SK-N-SH (cell line): ENCODE results near the gene PDE4D. TPM values are rescaled to one million over a fixed set of nuclear protein-coding genes. Genes with fewer than 3 reads are reported as not detected.

Source experiments
- CTCF ChIA-PET: fragments of 300-600, 350-600 bp; formaldehyde crosslinking; extraction: SDS; loops from one replicate; lab custom pipeline; 2021; lab: Yijun Ruan, JAX
- POLR2A ChIA-PET: fragments of 350-600 bp; sonication (Branson Sonifier 250); formaldehyde crosslinking; extraction: SDS; loops from one replicate; lab custom pipeline; 2020; ENCODE audit warnings: antibody characterized with exemption, inconsistent platforms; lab: Yijun Ruan, JAX
- DNase-seq: peaks from one replicate; pipeline ENCODE4 v3.0.0; 2012
- H2AFZ ChIP-seq: fragments of 200-600 bp; sonication (generic); 2 replicates; pipeline ENCODE4 v1.8.1; 2016; ENCODE audit warnings: antibody characterized with exemption, mild to moderate bottlenecking, low read depth
- H3F3A ChIP-seq: fragments of 200-600 bp; sonication (generic); replicated peaks from 2 replicates; pipeline ENCODE3; 2016; ENCODE audit warnings: antibody characterized with exemption, mild to moderate bottlenecking; ENCODE audit not compliant: insufficient read depth
- H3K27ac ChIP-seq, 2 experiments: fragments of 200-500 bp in 1 of 2; fragments of 200-600 bp in 1 of 2; sonication (Bioruptor generic) in 1 of 2; sonication (generic), shearing (Covaris generic) in 1 of 2; 2 replicates each; pipeline versions ENCODE4 v1.5.1 to v1.6.1; 2014 to 2016; ENCODE audit warnings: low read depth in 2 of 2, inconsistent platforms in 1 of 2, low read length in 1 of 2, mild to moderate bottlenecking in 1 of 2, mixed read lengths in 1 of 2
- H3K27me3 ChIP-seq: fragments of 200-600 bp; sonication (generic), shearing (Covaris generic); 2 replicates; pipeline ENCODE4 v1.6.1; 2016; ENCODE audit warnings: mixed run types; ENCODE audit not compliant: insufficient read depth
- H3K36me3 ChIP-seq, 2 experiments: fragments of 200-500 bp in 1 of 2; fragments of 200-600 bp in 1 of 2; sonication (Bioruptor generic) in 1 of 2; sonication (generic) in 1 of 2; replicated peaks in 1 of 2; 2 replicates each; pipeline versions ENCODE3 to v1.5.1; 2014 to 2016; ENCODE audit warnings: low read length in 1 of 2, mild to moderate bottlenecking in 1 of 2; ENCODE audit not compliant: insufficient read depth in 2 of 2, control insufficient read depth in 1 of 2
- H3K4me1 ChIP-seq, 2 experiments: fragments of 200-500 bp in 1 of 2; fragments of 200-600 bp in 1 of 2; sonication (Bioruptor generic) in 1 of 2; sonication (generic), shearing (Covaris generic) in 1 of 2; 2 replicates each; pipeline versions ENCODE4 v1.5.1 to v1.6.1; 2014 to 2016; ENCODE audit warnings: low read depth in 1 of 2, low read length in 1 of 2, mixed run types in 1 of 2; ENCODE audit not compliant: insufficient read depth in 2 of 2, control insufficient read depth in 1 of 2
- H3K4me2 ChIP-seq: fragments of 200-600 bp; sonication (generic), shearing (Covaris generic); 2 replicates; pipeline ENCODE4 v1.6.1; 2017; ENCODE audit warnings: mixed run types
- H3K4me3 ChIP-seq, 2 experiments: fragments of 200-500 bp in 1 of 2; fragments of 200-600 bp in 1 of 2; sonication (Bioruptor generic) in 1 of 2; sonication (generic), shearing (Covaris generic) in 1 of 2; 2 replicates each; pipeline versions ENCODE4 v1.5.1 to v1.8.1; 2014 to 2016; ENCODE audit warnings: low read depth in 2 of 2, inconsistent platforms in 1 of 2, low read length in 1 of 2, mild to moderate bottlenecking in 1 of 2, mixed read lengths in 1 of 2, moderate library complexity in 1 of 2
- H3K79me2 ChIP-seq: fragments of 200-600 bp; sonication (generic); 2 replicates; pipeline ENCODE4 v1.8.1; 2017; ENCODE audit warnings: mild to moderate bottlenecking; ENCODE audit not compliant: insufficient read depth
- H3K9ac ChIP-seq: fragments of 200-600 bp; sonication (generic); 2 replicates; pipeline ENCODE4 v1.6.1; 2017; ENCODE audit warnings: mixed run types
- H3K9me2 ChIP-seq: fragments of 200-600 bp; sonication (generic); 2 replicates; pipeline ENCODE4 v1.6.1; 2017; ENCODE audit warnings: mixed run types
- H3K9me3 ChIP-seq: fragments of 200-600 bp; sonication (generic); 2 replicates; pipeline ENCODE4 v1.6.1; 2017; ENCODE audit warnings: mixed run types, mild to moderate bottlenecking, moderate library complexity
- H4K20me1 ChIP-seq: fragments of 200-600 bp; sonication (generic); 2 replicates; pipeline ENCODE4 v1.6.1; 2017; ENCODE audit warnings: mild to moderate bottlenecking, mixed run types; ENCODE audit not compliant: insufficient read depth
- CTCF ChIP-seq: fragments of 200-600 bp; sonication (generic); IDR thresholded peaks from 2 replicates; pipeline ENCODE4 v1.6.1; 2017; ENCODE audit warnings: antibody characterized with exemption, mild to moderate bottlenecking, moderate library complexity
- EP300 ChIP-seq, 2 experiments: IDR thresholded peaks; 2 replicates each; pipeline versions ENCODE4 v1.4.0 to v1.6.1; 2012; ENCODE audit warnings: borderline replicate concordance in 1 of 2, low read depth in 1 of 2, low read length in 1 of 2
- FOSL2 ChIP-seq: IDR thresholded peaks from 2 replicates; pipeline ENCODE4 v1.4.0; 2012; ENCODE audit warnings: low read depth, mild to moderate bottlenecking, moderate library complexity, borderline replicate concordance
- FOXJ3 ChIP-seq: sonication (generic); formaldehyde crosslinking; IDR thresholded peaks from 2 replicates; pipeline ENCODE4 v1.5.1; 2020; ENCODE audit warnings: mild to moderate bottlenecking, missing genetic modification reagents
- JUND ChIP-seq: IDR thresholded peaks from 2 replicates; pipeline ENCODE4 v1.4.0; 2012
- MXI1 ChIP-seq: IDR thresholded peaks from 2 replicates; pipeline ENCODE4 v1.6.1; 2012; ENCODE audit warnings: mild to moderate bottlenecking, low read depth, low read length, improper control_type of control experiment
- POLR2AphosphoS5 ChIP-seq: IDR thresholded peaks from 2 replicates; pipeline ENCODE4 v1.6.1; 2012; ENCODE audit warnings: low read depth, low read length
- TCF12 ChIP-seq: IDR thresholded peaks from 2 replicates; pipeline ENCODE4 v1.4.0; 2012
- ZBTB33 ChIP-seq: IDR thresholded peaks from 2 replicates; pipeline ENCODE4 v1.4.0; 2012; ENCODE audit warnings: low read depth, borderline replicate concordance
- polyA plus RNA-seq, 3 experiments: library from polyadenylated mRNA; depleted of rRNA; stranded (reverse); fragments of >200 nt; gene quantifications; 2 replicates each; pipeline ENCODE4 v1.2.3, GENCODE V29; 2012
- TF ChIP-seq, protein P1 (sequence below): IDR thresholded peaks from 2 replicates; pipeline ENCODE4 v1.4.0; 2012; ENCODE audit warnings: low read depth, borderline replicate concordance

PDE4D gene
- polyA plus RNA-seq, 1 of the 3 experiments (the other 2 are of a cell fraction) = 2.4 TPM

DNA sequence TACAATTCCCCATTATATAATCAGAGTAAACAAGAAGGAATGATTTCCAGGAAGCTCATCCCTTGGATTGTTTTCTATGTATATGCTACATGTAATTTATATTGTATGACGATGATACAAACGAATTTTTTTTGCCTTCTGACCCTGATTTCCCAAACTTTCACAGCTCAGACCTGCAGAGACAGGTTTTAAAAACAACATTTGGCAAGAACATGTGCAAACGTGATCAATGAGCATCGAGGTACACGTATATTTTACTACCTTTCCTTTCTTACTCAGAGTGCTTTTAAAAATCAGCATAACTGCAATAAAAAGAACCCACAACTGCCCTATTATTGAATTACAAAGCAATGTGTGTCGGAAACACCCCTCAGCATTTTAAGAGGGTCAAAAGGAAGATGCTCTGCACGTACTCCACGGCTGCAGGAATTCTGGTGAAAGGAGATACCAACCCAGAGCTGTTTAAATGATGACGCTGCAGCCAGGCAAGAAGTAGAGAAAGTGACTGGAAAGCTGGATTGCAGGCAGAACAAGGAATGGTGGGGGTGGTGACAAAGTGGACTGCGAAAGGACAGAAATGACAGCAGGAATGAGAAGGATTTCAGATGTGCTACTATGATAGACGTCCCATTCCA is 777.2 kb downstream of the PDE4D start (continued):
- TF ChIP-seq POLR2AphosphoS5 (no peak), MXI1 (no peak), FOXJ3 (no peak), EP300 (IDR thresholded peaks at IDR 0.05; ENCODE audit: borderline replicate concordance in 1 of 2, low read depth in 1 of 2, low read length in 1 of 2) (no peak), TCF12 (no peak), CTCF (no peak)
- TF ChIP-seq, all 33 proteins: peak for 0

GRCh38 chr5:59115345-59115744 is 778.2 kb downstream of the PDE4D start:
- no peaks in the 10 kb centered on the region for H3K36me3 ChIP-seq
- H2AFZ ChIP-seq = no peak overlapping the region
- H3K4me1 ChIP-seq = peaks cover 6 to 8% of the 10 kb centered on the region in 2 experiments; a peak in 3 of 4 replicates
- TF ChIP-seq FOSL2 (peak; percentile 17; the same call in 1 of the 2 replicates), JUND (peak; percentile 36; the same call in 1 of the 2 replicates), ZBTB33 (no peak)
- TF ChIP-seq, protein P1, sequence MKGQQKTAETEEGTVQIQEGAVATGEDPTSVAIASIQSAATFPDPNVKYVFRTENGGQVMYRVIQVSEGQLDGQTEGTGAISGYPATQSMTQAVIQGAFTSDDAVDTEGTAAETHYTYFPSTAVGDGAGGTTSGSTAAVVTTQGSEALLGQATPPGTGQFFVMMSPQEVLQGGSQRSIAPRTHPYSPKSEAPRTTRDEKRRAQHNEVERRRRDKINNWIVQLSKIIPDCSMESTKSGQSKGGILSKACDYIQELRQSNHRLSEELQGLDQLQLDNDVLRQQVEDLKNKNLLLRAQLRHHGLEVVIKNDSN = peak; percentile 56; the same call in 1 of the 2 replicates
- H3K9ac ChIP-seq = no peak overlapping the region
- ChIA-PET CTCF (interaction anchor here (0.8 to 1.9 kb wide), 4 partner anchors 8 to 59 kb away, joined by 3 to 8 read pairs (median 4); no protein-coding TSS in a partner anchor), POLR2A (no interaction called here)
- H4K20me1 ChIP-seq = no peaks in the 10 kb centered on the region
- no peak overlapping the region for H3K4me2 ChIP-seq
- no peaks in the 10 kb centered on the region for H3K9me2 ChIP-seq
- no peaks in the 10 kb centered on the region for H3F3A ChIP-seq
- no peak overlapping the region for H3K27ac ChIP-seq
- no peaks in the 10 kb centered on the region for H3K79me2 ChIP-seq
- H3K27me3 ChIP-seq = no peaks in the 10 kb centered on the region
- no peak overlapping the region for H3K4me3 ChIP-seq
- DNase-seq = no peak
- H3K9me3 ChIP-seq = no peaks in the 10 kb centered on the region
